H9 (cell line): ENCODE data around the gene OSBPL10. TPM values are rescaled to one million over a fixed set of nuclear protein-coding genes. Genes with fewer than 3 reads are reported as not detected.

Source experiments
- DNase-seq: peaks from one replicate; pipeline ENCODE4 v3.0.0-alpha.2; 2017
- H2AFZ ChIP-seq: one replicate; pipeline ENCODE4 v1.6.1; 2013; ENCODE audit warnings: mild to moderate bottlenecking, low read length, control low read depth, moderate library complexity
- H2AK5ac ChIP-seq: 2 replicates; pipeline ENCODE4 v1.6.1; 2013; ENCODE audit warnings: low read length, control low read depth, mixed read lengths; ENCODE audit not compliant: insufficient read length
- H2BK120ac ChIP-seq: one replicate; pipeline ENCODE4 v1.6.1; 2013; ENCODE audit warnings: low read depth, mild to moderate bottlenecking, low read length, control low read depth, inconsistent platforms; ENCODE audit not compliant: poor library complexity, severe bottlenecking
- H2BK12ac ChIP-seq: 2 replicates; pipeline ENCODE4 v1.6.1; 2013; ENCODE audit warnings: low read length, control low read depth, mixed read lengths, low read depth; ENCODE audit not compliant: insufficient read length
- H2BK15ac ChIP-seq: 2 replicates; pipeline ENCODE4 v1.6.1; 2013; ENCODE audit warnings: low read depth, low read length, control low read depth
- H2BK20ac ChIP-seq: one replicate; pipeline ENCODE4 v1.6.1; 2013; ENCODE audit warnings: low read depth, mild to moderate bottlenecking, low read length, control low read depth, inconsistent platforms; ENCODE audit not compliant: poor library complexity, severe bottlenecking
- H2BK5ac ChIP-seq: 2 replicates; pipeline ENCODE4 v1.6.1; 2013; ENCODE audit warnings: low read length, control low read depth, mixed read lengths; ENCODE audit not compliant: insufficient read length
- H3K14ac ChIP-seq: 2 replicates; pipeline ENCODE4 v1.6.1; 2013; ENCODE audit warnings: low read length, control low read depth; ENCODE audit not compliant: insufficient read depth
- H3K18ac ChIP-seq: 2 replicates; pipeline ENCODE4 v1.6.1; 2013; ENCODE audit warnings: low read depth, mild to moderate bottlenecking, mixed read lengths, low read length, control low read depth; ENCODE audit not compliant: insufficient read length
- H3K23ac ChIP-seq: 2 replicates; pipeline ENCODE4 v1.6.1; 2013; ENCODE audit warnings: low read length, control low read depth, mixed read lengths, low read depth; ENCODE audit not compliant: insufficient read length
- H3K23me2 ChIP-seq: 2 replicates; pipeline ENCODE4 v1.6.1; 2013; ENCODE audit warnings: low read depth, mild to moderate bottlenecking, mixed read lengths, low read length, control low read depth; ENCODE audit not compliant: insufficient read length, poor library complexity, severe bottlenecking
- H3K27ac ChIP-seq: 2 replicates; pipeline ENCODE4 v1.5.1; 2013; ENCODE audit warnings: low read length, control low read depth, mixed read lengths, low read depth; ENCODE audit not compliant: insufficient read length
- H3K27me3 ChIP-seq: 2 replicates; pipeline ENCODE4 v1.6.1; 2013; ENCODE audit warnings: low read length, control low read depth, inconsistent platforms; ENCODE audit not compliant: insufficient read depth
- H3K4ac ChIP-seq: 2 replicates; pipeline ENCODE4 v1.6.1; 2013; ENCODE audit warnings: low read depth, mild to moderate bottlenecking, control low read depth, inconsistent platforms, low read length, moderate library complexity
- H3K4me1 ChIP-seq: 2 replicates; pipeline ENCODE4 v1.6.1; 2013; ENCODE audit warnings: low read length, control low read depth, inconsistent platforms; ENCODE audit not compliant: insufficient read depth
- H3K4me2 ChIP-seq: 2 replicates; pipeline ENCODE4 v1.6.1; 2013; ENCODE audit warnings: low read length, control low read depth, mixed read lengths; ENCODE audit not compliant: insufficient read length, insufficient read depth
- H3K56ac ChIP-seq: 2 replicates; pipeline ENCODE4 v1.6.1; 2013; ENCODE audit warnings: low read depth, mild to moderate bottlenecking, mixed read lengths, low read length, control low read depth; ENCODE audit not compliant: insufficient read length
- H3K79me1 ChIP-seq: 2 replicates; pipeline ENCODE4 v1.6.1; 2013; ENCODE audit warnings: low read depth, mild to moderate bottlenecking, moderate library complexity, low read length, control low read depth, inconsistent platforms; ENCODE audit not compliant: insufficient read depth, poor library complexity, severe bottlenecking
- H3K79me2 ChIP-seq: 2 replicates; pipeline ENCODE4 v1.6.1; 2013; ENCODE audit warnings: low read length, control low read depth, inconsistent platforms; ENCODE audit not compliant: insufficient read depth
- H3K9ac ChIP-seq: 2 replicates; pipeline ENCODE4 v1.6.1; 2013; ENCODE audit warnings: low read length, control low read depth, mixed read lengths; ENCODE audit not compliant: insufficient read length; ENCODE audit errors: extremely low read depth
- H3K9me3 ChIP-seq: one replicate; pipeline ENCODE4 v1.6.1; 2013; ENCODE audit warnings: low read depth, low read length, inconsistent platforms; ENCODE audit not compliant: control insufficient read depth
- H3T11ph ChIP-seq: one replicate; pipeline ENCODE4 v1.6.1; 2013; ENCODE audit warnings: mild to moderate bottlenecking, low read length, control low read depth, inconsistent platforms
- H4K20me1 ChIP-seq: one replicate; pipeline ENCODE4 v1.6.1; 2013; ENCODE audit not compliant: control insufficient read depth, insufficient read length, insufficient read depth
- H4K5ac ChIP-seq: 2 replicates; pipeline ENCODE4 v1.6.1; 2013; ENCODE audit warnings: low read depth, mild to moderate bottlenecking, mixed read lengths, low read length, control low read depth; ENCODE audit not compliant: insufficient read length
- H4K8ac ChIP-seq: replicated peaks from 2 replicates; pipeline ENCODE4 v1.6.1; 2013; ENCODE audit warnings: low read length, control low read depth, mixed read lengths, low read depth; ENCODE audit not compliant: insufficient read length
- H4K91ac ChIP-seq: 2 replicates; pipeline ENCODE4 v1.6.1; 2013; ENCODE audit warnings: low read depth, mild to moderate bottlenecking, moderate library complexity, mixed read lengths, low read length, control low read depth; ENCODE audit not compliant: insufficient read length
- H3K27ac Mint-ChIP-seq, 3 experiments: 2 replicates in 2 of 3; 3 replicates in 1 of 3; pipeline ENCODE4 v1.8.0; 2020 to 2021; ENCODE audit warnings: mixed read lengths in 3 of 3, mild to moderate bottlenecking in 1 of 3, moderate library complexity in 1 of 3
- H3K27me3 Mint-ChIP-seq: 2 replicates; pipeline ENCODE4 v1.8.0; 2021; ENCODE audit warnings: low read depth, mild to moderate bottlenecking, moderate library complexity, mixed read lengths
- H3K36me3 Mint-ChIP-seq, 3 experiments: 2 replicates in 2 of 3; 3 replicates in 1 of 3; pipeline ENCODE4 v1.8.0; 2020 to 2021; ENCODE audit warnings: low read depth in 3 of 3, mixed read lengths in 3 of 3; ENCODE audit not compliant: insufficient read depth in 1 of 3
- H3K4me1 Mint-ChIP-seq, 2 experiments: 2 replicates each; pipeline ENCODE4 v1.8.0; 2020; ENCODE audit warnings: mixed read lengths in 2 of 2
- H3K4me3 Mint-ChIP-seq, 2 experiments: 2 replicates in 1 of 2; 3 replicates in 1 of 2; pipeline ENCODE4 v1.8.0; 2020 to 2021; ENCODE audit warnings: mild to moderate bottlenecking in 2 of 2, mixed read lengths in 2 of 2, moderate library complexity in 1 of 2
- H3K9me3 Mint-ChIP-seq, 2 experiments: 2 replicates in 1 of 2; 3 replicates in 1 of 2; pipeline ENCODE4 v1.8.0; 2020; ENCODE audit warnings: mild to moderate bottlenecking in 2 of 2, mixed read lengths in 2 of 2, moderate library complexity in 1 of 2
- WGBS: extraction: QIAGEN DNeasy Blood & Tissue Kit; methylation state at CpG from one replicate; pipeline ENCODE4 v1.1.7; 2013; ENCODE audit warnings: missing lambda C conversion rate, low lambda C conversion rate, mixed read lengths; ENCODE audit not compliant: insufficient read length; ENCODE audit errors: extremely low coverage; 5-methylcytosine and 5-hydroxymethylcytosine counted together
- total RNA-seq: library from RNA; stranded (reverse); gene quantifications from 2 replicates; pipeline ENCODE4 v1.2.1, GENCODE V29; 2021
- TF ChIP-seq, protein P1 (sequence below): fragments of 200-600 bp; sonication (generic); conservative IDR thresholded peaks from 3 replicates; pipeline ENCODE4 v1.8.0; 2021; ENCODE audit warnings: antibody characterized with exemption, mild to moderate bottlenecking

Gene OSBPL10
- total RNA-seq, 1 experiment from 2014 or later, result 42.7 TPM

DNA sequence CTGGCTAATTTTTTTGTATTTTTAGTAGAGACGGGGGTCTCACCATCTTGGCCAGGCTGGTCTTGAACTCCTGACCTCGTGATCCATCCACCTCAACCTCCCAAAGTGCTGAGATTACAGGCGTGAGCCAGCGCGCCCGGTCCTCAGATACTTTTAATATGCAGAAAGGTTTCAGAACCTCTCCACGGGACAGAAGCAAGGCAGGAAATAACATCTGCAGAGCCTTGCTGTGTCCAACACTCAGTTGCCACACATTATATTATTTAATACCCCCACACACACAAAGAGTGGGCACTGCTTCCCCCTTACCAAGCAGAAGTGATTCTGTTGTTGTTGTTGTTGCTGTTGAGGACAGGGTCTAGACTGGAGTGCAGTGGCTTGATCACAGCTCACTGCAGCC lies 28.0 kb downstream of the OSBPL10 start:
- no peak overlapping the region for H3K23ac ChIP-seq
- H4K91ac ChIP-seq, result no peak overlapping the region
- H3K79me1 ChIP-seq, result no peaks in the 10 kb centered on the region
- peaks cover 57% of the 10 kb centered on the region for H3K79me2 ChIP-seq
- TF ChIP-seq, protein P1, sequence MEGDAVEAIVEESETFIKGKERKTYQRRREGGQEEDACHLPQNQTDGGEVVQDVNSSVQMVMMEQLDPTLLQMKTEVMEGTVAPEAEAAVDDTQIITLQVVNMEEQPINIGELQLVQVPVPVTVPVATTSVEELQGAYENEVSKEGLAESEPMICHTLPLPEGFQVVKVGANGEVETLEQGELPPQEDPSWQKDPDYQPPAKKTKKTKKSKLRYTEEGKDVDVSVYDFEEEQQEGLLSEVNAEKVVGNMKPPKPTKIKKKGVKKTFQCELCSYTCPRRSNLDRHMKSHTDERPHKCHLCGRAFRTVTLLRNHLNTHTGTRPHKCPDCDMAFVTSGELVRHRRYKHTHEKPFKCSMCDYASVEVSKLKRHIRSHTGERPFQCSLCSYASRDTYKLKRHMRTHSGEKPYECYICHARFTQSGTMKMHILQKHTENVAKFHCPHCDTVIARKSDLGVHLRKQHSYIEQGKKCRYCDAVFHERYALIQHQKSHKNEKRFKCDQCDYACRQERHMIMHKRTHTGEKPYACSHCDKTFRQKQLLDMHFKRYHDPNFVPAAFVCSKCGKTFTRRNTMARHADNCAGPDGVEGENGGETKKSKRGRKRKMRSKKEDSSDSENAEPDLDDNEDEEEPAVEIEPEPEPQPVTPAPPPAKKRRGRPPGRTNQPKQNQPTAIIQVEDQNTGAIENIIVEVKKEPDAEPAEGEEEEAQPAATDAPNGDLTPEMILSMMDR, result no peak
- no peak overlapping the region for H3T11ph ChIP-seq
- Mint-ChIP-seq H3K36me3 (peaks cover 41 to 61% (median 47%) of the 10 kb centered on the region in 3 experiments), H3K27ac (no peak overlapping the region), H3K4me3 (no peak overlapping the region), H3K9me3 (peaks cover 29 to 34% of the 10 kb centered on the region in 2 experiments), H3K27me3 (no peaks in the 10 kb centered on the region), H3K4me1 (peaks cover 36 to 41% of the 10 kb centered on the region in 2 experiments)
- no CpG with 5 or more reads among the region's 7 CpGs for WGBS
- H2BK12ac ChIP-seq, result no peak overlapping the region
- H3K23me2 ChIP-seq, result no peaks in the 10 kb centered on the region
- H2BK15ac ChIP-seq, result no peak overlapping the region
- no peak for DNase-seq
- no peak overlapping the region for H2BK120ac ChIP-seq
- no peak overlapping the region for H4K5ac ChIP-seq
- no peak overlapping the region for H3K18ac ChIP-seq
- no peak overlapping the region for H2AK5ac ChIP-seq
- H3K14ac ChIP-seq, result no peak overlapping the region
- H3K4me1 ChIP-seq, result peaks cover 10% of the 10 kb centered on the region
- peaks cover 11% of the 10 kb centered on the region for H3K9me3 ChIP-seq
- no peak overlapping the region for H3K4me2 ChIP-seq
- no peak overlapping the region for H3K4ac ChIP-seq
- H4K8ac ChIP-seq, result no peak overlapping the region
- H3K9ac ChIP-seq, result no peak overlapping the region
- H4K20me1 ChIP-seq, result no peaks in the 10 kb centered on the region
- no peak overlapping the region for H2BK5ac ChIP-seq
- no peaks in the 10 kb centered on the region for H3K27me3 ChIP-seq
- H2BK20ac ChIP-seq, result no peak overlapping the region
- H3K56ac ChIP-seq, result no peak overlapping the region
- H2AFZ ChIP-seq, result no peak overlapping the region
- no peak overlapping the region for H3K27ac ChIP-seq
